ENCODE results near the gene NEO1.

NEO1 gene

GRCh38 chr15:73308305-73308704, 256.0 kb downstream of the NEO1 start:
- DNase-seq (ENCODE audit: low read depth): no peak

- DNase-seq (ENCODE audit: low read depth): no peak
These were observed 261.6 kb downstream of the NEO1 start for GRCh38 chr15:73313861-73314260.

- DNase-seq (ENCODE audit: low read depth): no peak
These were observed 265.6 kb downstream of the NEO1 start for GRCh38 chr15:73317651-73318462.

GRCh38 chr15:73318463-73319351, 266.4 kb downstream of the NEO1 start:
- no peak for DNase-seq (ENCODE audit: low read depth)

- DNase-seq (ENCODE audit: low read depth): no peak
These were observed 267.4 kb downstream of the NEO1 start for GRCh38 chr15:73319460-73320245.

GRCh38 chr15:73320619-73321180, 268.4 kb downstream of the NEO1 start:
- DNase-seq (ENCODE audit: low read depth): no peak

- no peak for DNase-seq (ENCODE audit: low read depth)
These were observed 269.5 kb downstream of the NEO1 start for GRCh38 chr15:73321496-73322450.

GRCh38 chr15:73322665-73323373, 270.6 kb downstream of the NEO1 start:
- no peak for DNase-seq (ENCODE audit: low read depth)

- DNase-seq (ENCODE audit: low read depth): no peak
These were observed 271.2 kb downstream of the NEO1 start for GRCh38 chr15:73323374-73323955.

GRCh38 chr15:73323956-73324355, 271.7 kb downstream of the NEO1 start:
- no peak for DNase-seq (ENCODE audit: low read depth)

- no peak for DNase-seq (ENCODE audit: low read depth)
These were observed 272.4 kb downstream of the NEO1 start for GRCh38 chr15:73324496-73325170.

- no peak for DNase-seq (ENCODE audit: low read depth)
These were observed 273.1 kb downstream of the NEO1 start for GRCh38 chr15:73325191-73325861.

- no peak for DNase-seq (ENCODE audit: low read depth)
These were observed 273.9 kb downstream of the NEO1 start for GRCh38 chr15:73326157-73326556.

- no peak for DNase-seq (ENCODE audit: low read depth)
These were observed 276.0 kb downstream of the NEO1 start for GRCh38 chr15:73328149-73328820.

- DNase-seq (ENCODE audit: low read depth): no peak
These were observed 276.7 kb downstream of the NEO1 start for GRCh38 chr15:73328981-73329380.

GRCh38 chr15:73329501-73330200, 277.4 kb downstream of the NEO1 start:
- DNase-seq (ENCODE audit: low read depth): no peak

Measured in activated gamma-delta T cell treated with anti-CD3 and anti-CD28 coated beads, Interleukin-2, amount 50 U/mL, for 16 hours (primary cell).